ENCODE measurements around the gene DYNC2H1.

The DYNC2H1 gene

GRCh38 chr11:103433386-103434072 lies 324.3 kb downstream of the DYNC2H1 start:
- Histone ChIP-seq H3K27me3 (ENCODE audit: low read depth) (no peaks in the 10 kb centered on the region), H3K36me3 (replicated peaks) (no peaks in the 10 kb centered on the region), H3K4me1 (peaks cover 12% of the 10 kb centered on the region), H3K4me3 (no peak overlapping the region), H3K9me3 (no peaks in the 10 kb centered on the region)
- peak in 1 of 2 experiments; percentile 34 for DNase-seq (ENCODE audit: low spot score in 2 of 2)
- in situ Hi-C loops (cut with MboI; ENCODE audit: low sequenced_read_pairs): no loop called here

- DNase-seq (ENCODE audit: low spot score in 2 of 2): peak; percentile 44 to 77
- Histone ChIP-seq H3K36me3 (replicated peaks) (no peaks in the 10 kb centered on the region), H3K4me3 (no peak overlapping the region), H3K4me1 (peaks cover 12% of the 10 kb centered on the region), H3K27me3 (ENCODE audit: low read depth) (no peaks in the 10 kb centered on the region), H3K9me3 (no peaks in the 10 kb centered on the region)
- in situ Hi-C loops (cut with MboI; ENCODE audit: low sequenced_read_pairs): no loop called here
These were observed 324.8 kb downstream of the DYNC2H1 start for GRCh38 chr11:103434073-103434411.

GRCh38 chr11:103436131-103436770 lies 327.0 kb downstream of the DYNC2H1 start:
- in situ Hi-C loops (cut with MboI; ENCODE audit: low sequenced_read_pairs): no loop called here
- H3K9me3 ChIP-seq: no peaks in the 10 kb centered on the region
- no peak overlapping the region for H3K4me3 ChIP-seq
- DNase-seq (ENCODE audit: low spot score in 2 of 2): no peak
- H3K4me1 ChIP-seq: peaks cover 12% of the 10 kb centered on the region
- no peaks in the 10 kb centered on the region for H3K27me3 ChIP-seq (ENCODE audit: low read depth)
- H3K36me3 ChIP-seq (replicated peaks): no peaks in the 10 kb centered on the region

- Histone ChIP-seq H3K9me3 (no peaks in the 10 kb centered on the region), H3K36me3 (replicated peaks) (no peaks in the 10 kb centered on the region), H3K4me3 (no peak overlapping the region), H3K27me3 (ENCODE audit: low read depth) (no peaks in the 10 kb centered on the region), H3K4me1 (no peaks in the 10 kb centered on the region)
- DNase-seq (ENCODE audit: low spot score in 2 of 2): no peak
- in situ Hi-C loops (cut with MboI; ENCODE audit: low sequenced_read_pairs): no loop called here
These were observed 331.8 kb downstream of the DYNC2H1 start for GRCh38 chr11:103441021-103441420.

- Histone ChIP-seq H3K4me3 (no peak overlapping the region), H3K9me3 (no peaks in the 10 kb centered on the region), H3K36me3 (replicated peaks) (no peaks in the 10 kb centered on the region), H3K27me3 (ENCODE audit: low read depth) (no peaks in the 10 kb centered on the region), H3K4me1 (no peaks in the 10 kb centered on the region; the same call in 1 of the 2 replicates)
- DNase-seq (ENCODE audit: low spot score in 2 of 2): no peak
- in situ Hi-C loops (cut with MboI; ENCODE audit: low sequenced_read_pairs): no loop called here
These were observed 339.7 kb downstream of the DYNC2H1 start for GRCh38 chr11:103448966-103449365.

GRCh38 chr11:103450241-103450640 lies 341.0 kb downstream of the DYNC2H1 start:
- in situ Hi-C loops (cut with MboI; ENCODE audit: low sequenced_read_pairs): no loop called here
- Histone ChIP-seq H3K9me3 (no peaks in the 10 kb centered on the region), H3K4me3 (no peak overlapping the region), H3K36me3 (replicated peaks) (no peaks in the 10 kb centered on the region), H3K4me1 (peaks cover 8% of the 10 kb centered on the region), H3K27me3 (ENCODE audit: low read depth) (no peaks in the 10 kb centered on the region)
- no peak for DNase-seq (ENCODE audit: low spot score in 2 of 2)

- Histone ChIP-seq H3K27me3 (ENCODE audit: low read depth) (no peaks in the 10 kb centered on the region), H3K4me1 (peaks cover 8% of the 10 kb centered on the region), H3K9me3 (no peaks in the 10 kb centered on the region), H3K36me3 (replicated peaks) (no peaks in the 10 kb centered on the region), H3K4me3 (no peak overlapping the region)
- no peak for DNase-seq (ENCODE audit: low spot score in 2 of 2)
- in situ Hi-C loops (cut with MboI; ENCODE audit: low sequenced_read_pairs): no loop called here
These were observed 343.9 kb downstream of the DYNC2H1 start for GRCh38 chr11:103453126-103453525.

GRCh38 chr11:103453915-103454709 lies 344.9 kb downstream of the DYNC2H1 start:
- no peak overlapping the region for H3K4me3 ChIP-seq
- in situ Hi-C loops (cut with MboI; ENCODE audit: low sequenced_read_pairs): no loop called here
- H3K27me3 ChIP-seq (ENCODE audit: low read depth): no peaks in the 10 kb centered on the region
- H3K4me1 ChIP-seq: peaks cover 8% of the 10 kb centered on the region
- H3K9me3 ChIP-seq: no peaks in the 10 kb centered on the region
- peak in 1 of 2 experiments; percentile 91 for DNase-seq (ENCODE audit: low spot score in 2 of 2)
- no peaks in the 10 kb centered on the region for H3K36me3 ChIP-seq (replicated peaks)

- no peak for DNase-seq (ENCODE audit: low spot score in 2 of 2)
- Histone ChIP-seq H3K36me3 (replicated peaks) (no peaks in the 10 kb centered on the region), H3K27me3 (ENCODE audit: low read depth) (no peaks in the 10 kb centered on the region), H3K9me3 (no peaks in the 10 kb centered on the region), H3K4me1 (no peaks in the 10 kb centered on the region), H3K4me3 (no peak overlapping the region)
- in situ Hi-C loops (cut with MboI; ENCODE audit: low sequenced_read_pairs): no loop called here
These were observed 355.2 kb downstream of the DYNC2H1 start for GRCh38 chr11:103464420-103464819.

GRCh38 chr11:103465555-103466140 lies 356.4 kb downstream of the DYNC2H1 start:
- H3K9me3 ChIP-seq: no peaks in the 10 kb centered on the region
- no peaks in the 10 kb centered on the region for H3K4me1 ChIP-seq
- no peaks in the 10 kb centered on the region for H3K27me3 ChIP-seq (ENCODE audit: low read depth)
- no peak overlapping the region for H3K4me3 ChIP-seq
- DNase-seq (ENCODE audit: low spot score in 2 of 2): no peak
- H3K36me3 ChIP-seq (replicated peaks): no peaks in the 10 kb centered on the region
- in situ Hi-C loops (cut with MboI; ENCODE audit: low sequenced_read_pairs): no loop called here

- H3K9me3 ChIP-seq: no peaks in the 10 kb centered on the region
- no peaks in the 10 kb centered on the region for H3K36me3 ChIP-seq (replicated peaks)
- in situ Hi-C loops (cut with MboI; ENCODE audit: low sequenced_read_pairs): no loop called here
- peaks cover 12% of the 10 kb centered on the region for H3K4me1 ChIP-seq
- no peaks in the 10 kb centered on the region for H3K27me3 ChIP-seq (ENCODE audit: low read depth)
- no peak overlapping the region for H3K4me3 ChIP-seq
- DNase-seq (ENCODE audit: low spot score in 2 of 2): no peak
These were observed 362.3 kb downstream of the DYNC2H1 start for GRCh38 chr11:103471546-103471945.

- in situ Hi-C loops (cut with MboI; ENCODE audit: low sequenced_read_pairs): no loop called here
- H3K27me3 ChIP-seq (ENCODE audit: low read depth): no peaks in the 10 kb centered on the region
- no peaks in the 10 kb centered on the region for H3K36me3 ChIP-seq (replicated peaks)
- no peaks in the 10 kb centered on the region for H3K9me3 ChIP-seq
- no peak overlapping the region for H3K4me3 ChIP-seq
- peaks cover 12% of the 10 kb centered on the region for H3K4me1 ChIP-seq
- DNase-seq (ENCODE audit: low spot score in 2 of 2): no peak
These were observed 367.6 kb downstream of the DYNC2H1 start for GRCh38 chr11:103476874-103477273.

- DNase-seq (ENCODE audit: low spot score in 2 of 2): no peak
- peaks cover 11% of the 10 kb centered on the region for H3K4me1 ChIP-seq
- in situ Hi-C loops (cut with MboI; ENCODE audit: low sequenced_read_pairs): no loop called here
- no peaks in the 10 kb centered on the region for H3K36me3 ChIP-seq (replicated peaks)
- H3K4me3 ChIP-seq: no peak overlapping the region
- no peaks in the 10 kb centered on the region for H3K9me3 ChIP-seq
- no peaks in the 10 kb centered on the region for H3K27me3 ChIP-seq (ENCODE audit: low read depth)
These were observed 371.2 kb downstream of the DYNC2H1 start for GRCh38 chr11:103480421-103480820.

- Histone ChIP-seq H3K27me3 (ENCODE audit: low read depth) (no peaks in the 10 kb centered on the region), H3K36me3 (replicated peaks) (no peaks in the 10 kb centered on the region), H3K9me3 (0 out of 2 replicates have a peak, but pooled peaks cover 2% of the 10 kb centered on the region), H3K4me3 (no peak overlapping the region), H3K4me1 (no peaks in the 10 kb centered on the region)
- in situ Hi-C loops (cut with MboI; ENCODE audit: low sequenced_read_pairs): no loop called here
- DNase-seq (ENCODE audit: low spot score in 2 of 2): no peak
These were observed 374.8 kb downstream of the DYNC2H1 start for GRCh38 chr11:103483996-103484395.
